Activated CD4-positive, alpha-beta T cell treated with anti-CD3 and anti-CD28 coated beads, Interleukin-2, amount 10 ng/mL, durations not matched to agents 24 days and 14 days (primary cell): ENCODE measurements around the gene PCDHA9. TPM values are rescaled to one million over a fixed set of nuclear protein-coding genes. Genes with fewer than 3 reads are reported as not detected.
A peak's percentile ranks its signal among the peaks of the same experiment; 100 is the strongest.
"Not testable (repeated sequence)": the region's sequence is repeated elsewhere in the genome, so short reads cannot be mapped to it uniquely, and the experiment has no call there.

ENCODE experiments used
- DNase-seq: peaks from one replicate; pipeline ENCODE4 v3.0.0; 2022
- H3K27ac Mint-ChIP-seq: one replicate; pipeline ENCODE4 v1.8.0; 2022; ENCODE audit warnings: mild to moderate bottlenecking, mixed read lengths
- H3K27me3 Mint-ChIP-seq: one replicate; pipeline ENCODE4 v1.8.0; 2022; ENCODE audit warnings: mixed read lengths
- H3K36me3 Mint-ChIP-seq: one replicate; pipeline ENCODE4 v1.8.0; 2022; ENCODE audit warnings: low read depth, mild to moderate bottlenecking, mixed read lengths
- H3K4me1 Mint-ChIP-seq: one replicate; pipeline ENCODE4 v1.8.0; 2021; ENCODE audit warnings: mixed read lengths
- H3K4me3 Mint-ChIP-seq: one replicate; pipeline ENCODE4 v1.8.0; 2022; ENCODE audit warnings: mild to moderate bottlenecking, moderate library complexity, mixed read lengths
- H3K9me3 Mint-ChIP-seq: one replicate; pipeline ENCODE4 v1.8.0; 2021; ENCODE audit warnings: mixed read lengths
- intact Hi-C: fragments of 100-400 bp; cut with micrococcal nuclease; formaldehyde crosslinking; loops from one replicate; pipeline ENCODE4 v1.15.1; 2023
- total RNA-seq: library from RNA; stranded (reverse); gene quantifications from 2 replicates; pipeline ENCODE4 v1.2.3, GENCODE V29; 2022

PCDHA9 gene
- total RNA-seq, 1 donor from 2014 or later = not detected

GRCh38 chr5:140855772-140856674, 7.8 kb downstream of the PCDHA9 start, which contains the start of gene PCDHA10:
Gene PCDHA10, plus strand, starts transcription at chr5:140855897. Its CDS starts 152 bp downstream, at chr5:140856049.
- intact Hi-C loops = no loop called here
- H3K27me3 Mint-ChIP-seq = no peaks in the 10 kb centered on the region
- DNase-seq = peak; percentile 50
- H3K36me3 Mint-ChIP-seq = no peaks in the 10 kb centered on the region
- no peak within 1 kb of the TSS for H3K27ac Mint-ChIP-seq
- peaks cover 23% of the 10 kb centered on the region for H3K9me3 Mint-ChIP-seq
- no peaks in the 10 kb centered on the region for H3K4me1 Mint-ChIP-seq
- no peak within 1 kb of the TSS for H3K4me3 Mint-ChIP-seq

GRCh38 chr5:140857177-140857986, 9.2 kb downstream of the PCDHA9 start:
- no peak overlapping the region for H3K27ac Mint-ChIP-seq
- no peak overlapping the region for H3K4me3 Mint-ChIP-seq
- no peak for DNase-seq
- intact Hi-C loops = no loop called here
- peaks cover 23% of the 10 kb centered on the region for H3K9me3 Mint-ChIP-seq
- no peaks in the 10 kb centered on the region for H3K4me1 Mint-ChIP-seq
- H3K27me3 Mint-ChIP-seq = no peaks in the 10 kb centered on the region
- H3K36me3 Mint-ChIP-seq = no peaks in the 10 kb centered on the region

- H3K4me3 Mint-ChIP-seq = no peak overlapping the region
- peak; percentile 48 for DNase-seq
- H3K9me3 Mint-ChIP-seq = peaks cover 23% of the 10 kb centered on the region
- H3K36me3 Mint-ChIP-seq = no peaks in the 10 kb centered on the region
- H3K4me1 Mint-ChIP-seq = no peaks in the 10 kb centered on the region
- no peak overlapping the region for H3K27ac Mint-ChIP-seq
- intact Hi-C loops = no loop called here
- no peaks in the 10 kb centered on the region for H3K27me3 Mint-ChIP-seq
Measured at GRCh38 chr5:140857987-140858240, 9.7 kb downstream of the PCDHA9 start.

- H3K4me1 Mint-ChIP-seq = no peaks in the 10 kb centered on the region
- intact Hi-C loops = no loop called here
- H3K36me3 Mint-ChIP-seq = no peaks in the 10 kb centered on the region
- peaks cover 10% of the 10 kb centered on the region for H3K9me3 Mint-ChIP-seq
- H3K4me3 Mint-ChIP-seq = no peak overlapping the region
- no peak for DNase-seq
- no peaks in the 10 kb centered on the region for H3K27me3 Mint-ChIP-seq
- H3K27ac Mint-ChIP-seq = no peak overlapping the region
Measured at GRCh38 chr5:140862441-140863295, 14.5 kb downstream of the PCDHA9 start.

GRCh38 chr5:140868721-140869554, 20.8 kb downstream of the PCDHA9 start, which contains the start of gene PCDHA11:
Gene PCDHA11, plus strand, starts transcription at chr5:140868957. Its CDS starts 147 bp downstream, at chr5:140869104.
- intact Hi-C loops = no loop called here
- H3K27ac Mint-ChIP-seq = no peak within 1 kb of the TSS

GRCh38 chr5:140869555-140869886, 21.3 kb downstream of the PCDHA9 start:
- Mint-ChIP-seq H3K4me1 (no peaks in the 10 kb centered on the region), H3K27ac (no peak overlapping the region), H3K27me3 (no peaks in the 10 kb centered on the region), H3K9me3 (peaks cover 6% of the 10 kb centered on the region), H3K36me3 (no peaks in the 10 kb centered on the region), H3K4me3 (no peak overlapping the region)
- intact Hi-C loops = no loop called here
- DNase-seq = no peak

More at GRCh38 chr5:140868721-140869554, 20.8 kb downstream of the PCDHA9 start, which contains the start of gene PCDHA11:
- Mint-ChIP-seq H3K27me3 (no peaks in the 10 kb centered on the region), H3K9me3 (peaks cover 6% of the 10 kb centered on the region), H3K4me3 (no peak within 1 kb of the TSS), H3K4me1 (no peaks in the 10 kb centered on the region), H3K36me3 (no peaks in the 10 kb centered on the region)
- no peak for DNase-seq

GRCh38 chr5:140870221-140871201, 22.3 kb downstream of the PCDHA9 start:
- Mint-ChIP-seq H3K9me3 (peaks cover 6% of the 10 kb centered on the region), H3K27me3 (no peaks in the 10 kb centered on the region), H3K27ac (no peak overlapping the region), H3K36me3 (no peaks in the 10 kb centered on the region), H3K4me3 (no peak overlapping the region), H3K4me1 (no peaks in the 10 kb centered on the region)
- DNase-seq = no peak
- intact Hi-C loops = no loop called here

GRCh38 chr5:140875085-140876065, 27.2 kb downstream of the PCDHA9 start, which contains the start of gene PCDHA12:
Gene PCDHA12, plus strand, starts transcription at chr5:140875308. Its CDS starts 165 bp downstream, at chr5:140875473.
- no peaks in the 10 kb centered on the region for H3K4me1 Mint-ChIP-seq
- peak within 1 kb of the TSS; percentile 20 for H3K27ac Mint-ChIP-seq
- no peak for DNase-seq
- H3K36me3 Mint-ChIP-seq = no peaks in the 10 kb centered on the region
- no peak within 1 kb of the TSS for H3K4me3 Mint-ChIP-seq
- intact Hi-C loops = no loop called here
- H3K9me3 Mint-ChIP-seq = peaks cover 15% of the 10 kb centered on the region
- H3K27me3 Mint-ChIP-seq = no peaks in the 10 kb centered on the region

- H3K27me3 Mint-ChIP-seq, DNase-seq, H3K4me3 Mint-ChIP-seq, H3K4me1 Mint-ChIP-seq, H3K36me3 Mint-ChIP-seq, H3K27ac Mint-ChIP-seq, intact Hi-C loops: not testable (repeated sequence)
- peaks cover 23% of the 10 kb centered on the region for H3K9me3 Mint-ChIP-seq
Measured at GRCh38 chr5:140876541-140877261, 28.5 kb downstream of the PCDHA9 start.

GRCh38 chr5:140877262-140877581, 29.0 kb downstream of the PCDHA9 start:
- Mint-ChIP-seq H3K36me3 (no peaks in the 10 kb centered on the region), H3K27ac (no peak overlapping the region), H3K4me1 (no peaks in the 10 kb centered on the region), H3K9me3 (peaks cover 21% of the 10 kb centered on the region), H3K4me3 (no peak overlapping the region), H3K27me3 (no peaks in the 10 kb centered on the region)
- no peak for DNase-seq
- intact Hi-C loops = no loop called here
